OCI-LY1 (cell line): ENCODE measurements around the gene SUSD6.

Experiments used
- EZH2 ChIP-seq: fragments of 200-600 bp; sonication (generic), shearing (Covaris generic); IDR thresholded peaks from 2 replicates; pipeline ENCODE4 v1.8.0; 2017; ENCODE audit warnings: borderline replicate concordance, mixed run types, mild to moderate bottlenecking, antibody characterized with exemption, low read length, moderate library complexity, mixed read lengths
- TF ChIP-seq, protein P1 (sequence below): fragments of 200-600 bp; sonication (generic), shearing (Covaris generic); IDR thresholded peaks from 2 replicates; pipeline ENCODE4 v1.5.1; 2017; ENCODE audit warnings: mild to moderate bottlenecking, antibody characterized with exemption, low read length, moderate library complexity, mixed read lengths

DNA sequence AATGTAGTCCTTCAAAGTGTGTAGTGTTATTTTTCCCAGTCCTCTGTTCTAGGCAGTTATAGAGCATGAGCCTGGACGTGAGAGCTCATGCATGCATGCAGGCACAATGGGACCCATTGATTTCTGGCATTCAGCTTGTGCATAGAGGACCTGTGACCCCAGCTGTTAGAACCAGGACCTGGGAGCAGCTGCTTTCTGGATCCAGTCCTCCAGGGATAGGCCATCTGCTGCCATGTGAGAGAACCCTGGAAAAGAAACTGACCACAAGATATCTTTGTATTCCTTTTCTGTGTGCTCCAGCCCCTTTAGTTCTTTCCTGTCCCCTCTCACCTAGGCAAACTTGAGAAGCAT lies 76.9 kb downstream of the SUSD6 start:
- TF ChIP-seq, protein P1, sequence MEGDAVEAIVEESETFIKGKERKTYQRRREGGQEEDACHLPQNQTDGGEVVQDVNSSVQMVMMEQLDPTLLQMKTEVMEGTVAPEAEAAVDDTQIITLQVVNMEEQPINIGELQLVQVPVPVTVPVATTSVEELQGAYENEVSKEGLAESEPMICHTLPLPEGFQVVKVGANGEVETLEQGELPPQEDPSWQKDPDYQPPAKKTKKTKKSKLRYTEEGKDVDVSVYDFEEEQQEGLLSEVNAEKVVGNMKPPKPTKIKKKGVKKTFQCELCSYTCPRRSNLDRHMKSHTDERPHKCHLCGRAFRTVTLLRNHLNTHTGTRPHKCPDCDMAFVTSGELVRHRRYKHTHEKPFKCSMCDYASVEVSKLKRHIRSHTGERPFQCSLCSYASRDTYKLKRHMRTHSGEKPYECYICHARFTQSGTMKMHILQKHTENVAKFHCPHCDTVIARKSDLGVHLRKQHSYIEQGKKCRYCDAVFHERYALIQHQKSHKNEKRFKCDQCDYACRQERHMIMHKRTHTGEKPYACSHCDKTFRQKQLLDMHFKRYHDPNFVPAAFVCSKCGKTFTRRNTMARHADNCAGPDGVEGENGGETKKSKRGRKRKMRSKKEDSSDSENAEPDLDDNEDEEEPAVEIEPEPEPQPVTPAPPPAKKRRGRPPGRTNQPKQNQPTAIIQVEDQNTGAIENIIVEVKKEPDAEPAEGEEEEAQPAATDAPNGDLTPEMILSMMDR, result no peak
- no peak for TF ChIP-seq EZH2
